ENCODE measurements around the gene AFF1. TPM values are rescaled to one million over a fixed set of nuclear protein-coding genes. Genes with fewer than 3 reads are reported as not detected.
"Not testable (repeated sequence)": the region's sequence is repeated elsewhere in the genome, so short reads cannot be mapped to it uniquely, and the experiment has no call there.

AFF1 gene
- total RNA-seq, 2 experiments from 2014 or later, result 47.3 to 57.8 TPM

GRCh38 chr4:87141428-87141827 is 206.6 kb downstream of the AFF1 start:
- Mint-ChIP-seq H3K4me1 (no peaks in the 10 kb centered on the region), H3K27me3 (no peaks in the 10 kb centered on the region), H3K4me3 (no peak overlapping the region), H3K9me3 (ENCODE audit: low read depth) (no peaks in the 10 kb centered on the region), H3K27ac (no peak overlapping the region), H3K36me3 (ENCODE audit: low read depth) (peaks cover 18% of the 10 kb centered on the region)
- ChIA-PET CTCF (interaction anchor here (1.4 kb wide), 1 partner anchor 9 kb away, joined by 3 read pairs; no protein-coding TSS in a partner anchor), POLR2A (no interaction called here)
- DNase-seq (no peak), ATAC-seq (no peak)
- intact Hi-C loops (cut with DNase I, micrococcal nuclease), result no loop called here

GRCh38 chr4:87144356-87144755 is 209.5 kb downstream of the AFF1 start:
- POLR2A ChIA-PET, result no interaction called here
- intact Hi-C loops (cut with DNase I, micrococcal nuclease), result no loop called here
- no peaks in the 10 kb centered on the region for H3K27me3 Mint-ChIP-seq
- H3K4me1 Mint-ChIP-seq, result no peaks in the 10 kb centered on the region
- H3K9me3 Mint-ChIP-seq (ENCODE audit: low read depth), result no peaks in the 10 kb centered on the region
- DNase-seq, result no peak
- no peak overlapping the region for H3K27ac Mint-ChIP-seq
- CTCF ChIA-PET, result interaction anchor here (1.3 kb wide), 1 partner anchor 222 kb away, joined by 5 read pairs; no protein-coding TSS in a partner anchor
- H3K4me3 Mint-ChIP-seq, result no peak overlapping the region
- ATAC-seq, result no peak
- H3K36me3 Mint-ChIP-seq (ENCODE audit: low read depth), result peaks cover 17% of the 10 kb centered on the region

GRCh38 chr4:87145934-87146333 is 211.1 kb downstream of the AFF1 start:
- ATAC-seq, H3K27ac Mint-ChIP-seq: not testable (repeated sequence)

GRCh38 chr4:87147116-87147515 is 212.3 kb downstream of the AFF1 start:
- no peaks in the 10 kb centered on the region for H3K4me1 Mint-ChIP-seq
- ATAC-seq (no peak), DNase-seq (no peak)
- peaks cover 9% of the 10 kb centered on the region for H3K36me3 Mint-ChIP-seq (ENCODE audit: low read depth)
- no peak overlapping the region for H3K27ac Mint-ChIP-seq
- CTCF ChIA-PET, result interaction anchor here (0.7 to 0.8 kb wide), 2 partner anchors 19 to 115 kb away, joined by 3 read pairs; no protein-coding TSS in a partner anchor
- H3K9me3 Mint-ChIP-seq (ENCODE audit: low read depth), result no peaks in the 10 kb centered on the region
- intact Hi-C loops (cut with DNase I, micrococcal nuclease), result no loop called here
- H3K27me3 Mint-ChIP-seq, result no peaks in the 10 kb centered on the region
- POLR2A ChIA-PET, result no interaction called here
- no peak overlapping the region for H3K4me3 Mint-ChIP-seq

More at GRCh38 chr4:87145934-87146333, 211.1 kb downstream of the AFF1 start:
- CTCF ChIA-PET, result interaction anchor here (1.3 kb wide), 1 partner anchor 223 kb away, joined by 5 read pairs; no protein-coding TSS in a partner anchor
- H3K4me1 Mint-ChIP-seq; H3K4me3 Mint-ChIP-seq; DNase-seq; H3K9me3 Mint-ChIP-seq (ENCODE audit: low read depth); H3K27me3 Mint-ChIP-seq; POLR2A ChIA-PET; intact Hi-C loops (cut with DNase I, micrococcal nuclease): not testable (repeated sequence)
- H3K36me3 Mint-ChIP-seq (ENCODE audit: low read depth), result peaks cover 15% of the 10 kb centered on the region

- H3K4me1 Mint-ChIP-seq, result no peaks in the 10 kb centered on the region
- H3K27ac Mint-ChIP-seq, result no peak overlapping the region
- H3K4me3 Mint-ChIP-seq, result no peak overlapping the region
- H3K36me3 Mint-ChIP-seq (ENCODE audit: low read depth), result no peaks in the 10 kb centered on the region
- intact Hi-C loops (cut with DNase I, micrococcal nuclease), result loop anchor here (1.0 to 5.0 kb wide), 7 partner anchors 70 to 697 kb away; partner anchors contain the start of gene KLHL8 (in 1 of the 2)
- no peaks in the 10 kb centered on the region for H3K27me3 Mint-ChIP-seq
- no peaks in the 10 kb centered on the region for H3K9me3 Mint-ChIP-seq (ENCODE audit: low read depth)
- ChIA-PET CTCF (interaction anchor here (0.7 to 3.4 kb wide), 34 partner anchors 9 to 698 kb away, joined by 3 to 33 read pairs (median 4); no protein-coding TSS in a partner anchor), POLR2A (interaction anchor here (0.6 kb wide), 1 partner anchor 8 kb away, joined by 7 read pairs; no protein-coding TSS in a partner anchor)
- ATAC-seq (peak; percentile 76), DNase-seq (peak; percentile 56)
Observed at GRCh38 chr4:87150498-87151261, 215.9 kb downstream of the AFF1 start.

- no peak for ATAC-seq
- Mint-ChIP-seq H3K27ac (no peak overlapping the region), H3K27me3 (no peaks in the 10 kb centered on the region), H3K4me1 (no peaks in the 10 kb centered on the region), H3K36me3 (ENCODE audit: low read depth) (no peaks in the 10 kb centered on the region), H3K9me3 (ENCODE audit: low read depth) (no peaks in the 10 kb centered on the region), H3K4me3 (no peak overlapping the region)
- CTCF ChIA-PET, result interaction anchor here (0.5 to 3.4 kb wide), 11 partner anchors 13 to 260 kb away, joined by 3 to 33 read pairs (median 5); no protein-coding TSS in a partner anchor
- POLR2A ChIA-PET, result no interaction called here
- DNase-seq, result no peak
- intact Hi-C loops (cut with DNase I, micrococcal nuclease), result loop anchor here (2.0 to 5.0 kb wide), 3 partner anchors 229 to 696 kb away; no protein-coding TSS in a partner anchor
Observed at GRCh38 chr4:87151730-87152129, 216.9 kb downstream of the AFF1 start.

- Mint-ChIP-seq H3K4me3 (no peak overlapping the region), H3K9me3 (ENCODE audit: low read depth) (no peaks in the 10 kb centered on the region), H3K4me1 (no peaks in the 10 kb centered on the region), H3K36me3 (ENCODE audit: low read depth) (no peaks in the 10 kb centered on the region), H3K27ac (no peak overlapping the region), H3K27me3 (no peaks in the 10 kb centered on the region)
- ATAC-seq (no peak), DNase-seq (no peak)
- CTCF ChIA-PET, result interaction anchor here (0.6 to 3.4 kb wide), 4 partner anchors 66 to 85 kb away, joined by 3 to 33 read pairs (median 11); no protein-coding TSS in a partner anchor
- POLR2A ChIA-PET, result no interaction called here
- intact Hi-C loops (cut with DNase I, micrococcal nuclease), result loop anchor here (5.0 kb wide), 2 partner anchors 230 to 695 kb away; no protein-coding TSS in a partner anchor
Observed at GRCh38 chr4:87152310-87153041, 217.7 kb downstream of the AFF1 start.

- ChIA-PET POLR2A (no interaction called here), CTCF (interaction anchor here (0.9 to 3.4 kb wide), 3 partner anchors 82 to 1057 kb away, joined by 3 to 18 read pairs (median 4); no protein-coding TSS in a partner anchor)
- Mint-ChIP-seq H3K27me3 (no peaks in the 10 kb centered on the region), H3K9me3 (ENCODE audit: low read depth) (no peaks in the 10 kb centered on the region), H3K4me1 (no peaks in the 10 kb centered on the region), H3K27ac (no peak overlapping the region), H3K4me3 (no peak overlapping the region), H3K36me3 (ENCODE audit: low read depth) (no peaks in the 10 kb centered on the region)
- DNase-seq (no peak), ATAC-seq (no peak)
- intact Hi-C loops (cut with DNase I, micrococcal nuclease), result loop anchor here (5.0 kb wide), 2 partner anchors 231 to 694 kb away; no protein-coding TSS in a partner anchor
Observed at GRCh38 chr4:87153078-87153870, 218.5 kb downstream of the AFF1 start.

- Mint-ChIP-seq H3K36me3 (ENCODE audit: low read depth) (peaks cover 19% of the 10 kb centered on the region), H3K27me3 (no peaks in the 10 kb centered on the region), H3K27ac (no peak overlapping the region), H3K4me3 (no peak overlapping the region), H3K4me1 (peaks cover 8% of the 10 kb centered on the region), H3K9me3 (ENCODE audit: low read depth) (no peaks in the 10 kb centered on the region)
- intact Hi-C loops (cut with DNase I, micrococcal nuclease), result no loop called here
- POLR2A ChIA-PET, result no interaction called here
- ATAC-seq, result no peak
- CTCF ChIA-PET, result interaction anchor here (0.6 to 2.0 kb wide), 4 partner anchors 11 to 351 kb away, joined by 3 to 5 read pairs (median 3); no protein-coding TSS in a partner anchor
- DNase-seq, result no peak
Observed at GRCh38 chr4:87165892-87166291, 231.1 kb downstream of the AFF1 start.

- H3K27ac Mint-ChIP-seq, result no peak overlapping the region
- ChIA-PET POLR2A (no interaction called here), CTCF (interaction anchor here (0.6 to 2.0 kb wide), 3 partner anchors 16 to 350 kb away, joined by 3 to 5 read pairs (median 3); no protein-coding TSS in a partner anchor)
- DNase-seq, result no peak
- no peaks in the 10 kb centered on the region for H3K9me3 Mint-ChIP-seq (ENCODE audit: low read depth)
- peak; percentile 80 for ATAC-seq
- no peaks in the 10 kb centered on the region for H3K27me3 Mint-ChIP-seq
- H3K4me1 Mint-ChIP-seq, result peaks cover 8% of the 10 kb centered on the region
- H3K36me3 Mint-ChIP-seq (ENCODE audit: low read depth), result peaks cover 19% of the 10 kb centered on the region
- intact Hi-C loops (cut with DNase I, micrococcal nuclease), result no loop called here
- no peak overlapping the region for H3K4me3 Mint-ChIP-seq
Observed at GRCh38 chr4:87166296-87166854, 231.6 kb downstream of the AFF1 start.
